Hepatocyte (in vitro differentiated cells): ENCODE results near the gene BID. TPM values are rescaled to one million over a fixed set of nuclear protein-coding genes. Genes with fewer than 3 reads are reported as not detected.

ENCODE experiments used
- DNase-seq: peaks from one replicate; pipeline ENCODE4 v3.0.0-alpha.2; 2016; ENCODE audit warnings: low spot score
- H2AFZ ChIP-seq: fragments of 200-600 bp; sonication (generic); 2 replicates; pipeline ENCODE4 v1.6.0; 2016; ENCODE audit warnings: antibody characterized with exemption, mild to moderate bottlenecking
- H3K27ac ChIP-seq: fragments of 200-600 bp; sonication (generic); 2 replicates; pipeline ENCODE4 v1.5.1; 2016; ENCODE audit warnings: mild to moderate bottlenecking
- H3K27me3 ChIP-seq: fragments of 200-600 bp; sonication (generic); 2 replicates; pipeline ENCODE4 v1.6.1; 2016
- H3K36me3 ChIP-seq: fragments of 200-600 bp; sonication (generic); replicated peaks from 2 replicates; pipeline ENCODE4 v1.5.1; 2016; ENCODE audit warnings: low read depth; ENCODE audit not compliant: insufficient read depth
- H3K4me1 ChIP-seq: fragments of 200-600 bp; sonication (generic); 2 replicates; pipeline ENCODE4 v1.5.1; 2016; ENCODE audit warnings: mild to moderate bottlenecking, moderate library complexity; ENCODE audit not compliant: insufficient read depth
- H3K4me2 ChIP-seq: fragments of 200-600 bp; sonication (generic); 2 replicates; pipeline ENCODE4 v1.6.0; 2016
- H3K4me3 ChIP-seq: fragments of 200-600 bp; sonication (generic); 2 replicates; pipeline ENCODE4 v1.5.1; 2016; ENCODE audit warnings: mild to moderate bottlenecking
- H3K79me2 ChIP-seq: fragments of 200-600 bp; sonication (generic); 2 replicates; pipeline ENCODE4 v1.6.0; 2017; ENCODE audit warnings: mild to moderate bottlenecking
- H3K9me2 ChIP-seq: fragments of 200-600 bp; sonication (generic); replicated peaks from 2 replicates; pipeline ENCODE4 v1.6.0; 2017; ENCODE audit warnings: mild to moderate bottlenecking; ENCODE audit not compliant: insufficient read depth
- H3K9me3 ChIP-seq: fragments of 200-600 bp; sonication (generic); 2 replicates; pipeline ENCODE4 v1.5.1; 2016; ENCODE audit warnings: low read depth, mild to moderate bottlenecking
- H4K20me1 ChIP-seq: fragments of 200-600 bp; sonication (generic); 2 replicates; pipeline ENCODE4 v1.6.0; 2016; ENCODE audit warnings: mild to moderate bottlenecking; ENCODE audit not compliant: insufficient read depth, poor library complexity, severe bottlenecking
- CTCF ChIP-seq: fragments of 200-600 bp; sonication (generic); IDR thresholded peaks from 2 replicates; pipeline ENCODE4 v1.5.1; 2016; ENCODE audit warnings: antibody characterized with exemption, mild to moderate bottlenecking; ENCODE audit not compliant: poor library complexity
- EZH2 ChIP-seq: fragments of 200-600 bp; sonication (generic); IDR thresholded peaks from 2 replicates; pipeline ENCODE4 v1.6.1; 2016; ENCODE audit warnings: antibody characterized with exemption, mild to moderate bottlenecking, borderline replicate concordance
- EZH2phosphoT487 ChIP-seq: fragments of 200-600 bp; sonication (generic); IDR thresholded peaks from one replicate; pipeline ENCODE4 v1.6.1; 2018; ENCODE audit warnings: antibody characterized with exemption, mild to moderate bottlenecking, low read depth, moderate library complexity; ENCODE audit not compliant: unreplicated experiment, severe bottlenecking
- WGBS: methylation state at CpG from one replicate; pipeline ENCODE4 v1.1.6; 2016; ENCODE audit warnings: low lambda C conversion rate; ENCODE audit errors: missing lambda C conversion rate; 5-methylcytosine and 5-hydroxymethylcytosine counted together
- polyA plus RNA-seq: library from polyadenylated mRNA; unstranded; fragments of >200 nt; fragmentation: Nextera tagmentation; extraction: Ambion mirVana; gene quantifications from 2 replicates; pipeline ENCODE4 v1.2.1, GENCODE V29; 2016
- total RNA-seq: library from RNA; depleted of rRNA; stranded (reverse); fragments of >200 nt; gene quantifications from 2 replicates; pipeline ENCODE4 v1.2.3, GENCODE V29; 2014

Gene BID
- total and polyA plus RNA-seq, 2 experiments from 2014 or later: 34.5 to 55.5 TPM

- H3K4me1 ChIP-seq: peaks cover 11% of the 10 kb centered on the region
These were observed 1.7 kb upstream of the BID start for GRCh38 chr22:17775781-17776465.

GRCh38 chr22:17774926-17775685 is 837 bp upstream of the BID start:
- Histone ChIP-seq H3K4me3 (no peak overlapping the region), H3K27me3 (no peaks in the 10 kb centered on the region), H3K9me2 (no peaks in the 10 kb centered on the region), H3K36me3 (no peaks in the 10 kb centered on the region), H2AFZ (peak overlapping the region; percentile 78), H3K4me1 (peaks cover 11% of the 10 kb centered on the region), H3K9me3 (no peaks in the 10 kb centered on the region), H3K27ac (no peak overlapping the region), H3K79me2 (peaks cover 29% of the 10 kb centered on the region), H4K20me1 (no peaks in the 10 kb centered on the region), H3K4me2 (peak overlapping the region; percentile 91)
- WGBS: 88% methylated on average over 27 of the region's 27 CpGs
- TF ChIP-seq EZH2phosphoT487: no peak
- no peak for TF ChIP-seq CTCF
- no peak for TF ChIP-seq EZH2
- no peak for DNase-seq

More at GRCh38 chr22:17775781-17776465, 1.7 kb upstream of the BID start:
- WGBS: 91% methylated on average over 10 of the region's 10 CpGs
- H3K36me3 ChIP-seq: no peaks in the 10 kb centered on the region
- no peak overlapping the region for H2AFZ ChIP-seq
- no peaks in the 10 kb centered on the region for H3K27me3 ChIP-seq
- no peaks in the 10 kb centered on the region for H4K20me1 ChIP-seq
- DNase-seq: no peak
- H3K9me2 ChIP-seq: no peaks in the 10 kb centered on the region
- H3K9me3 ChIP-seq: no peaks in the 10 kb centered on the region
- TF ChIP-seq EZH2 (no peak), EZH2phosphoT487 (no peak), CTCF (no peak)
- no peak overlapping the region for H3K4me3 ChIP-seq
- H3K27ac ChIP-seq: no peak overlapping the region
- H3K4me2 ChIP-seq: no peak overlapping the region
- peaks cover 28% of the 10 kb centered on the region for H3K79me2 ChIP-seq

- Histone ChIP-seq H3K36me3 (no peaks in the 10 kb centered on the region), H2AFZ (peak overlapping the region; percentile 68), H3K9me2 (no peaks in the 10 kb centered on the region), H4K20me1 (no peaks in the 10 kb centered on the region), H3K4me1 (peaks cover 11% of the 10 kb centered on the region), H3K27ac (peak overlapping the region; percentile 46), H3K4me2 (peak overlapping the region; percentile 91), H3K27me3 (no peaks in the 10 kb centered on the region), H3K9me3 (no peaks in the 10 kb centered on the region), H3K4me3 (peak overlapping the region; percentile 85), H3K79me2 (peaks cover 35% of the 10 kb centered on the region)
- WGBS: 5% methylated on average over 14 of the region's 47 CpGs
- TF ChIP-seq EZH2 (no peak), CTCF (no peak), EZH2phosphoT487 (no peak)
- peak; percentile 70 for DNase-seq
These were observed 563 bp downstream of the BID start for GRCh38 chr22:17773606-17774205.
